ENCODE results near the gene ACSF2.

- TF ChIP-seq EZH2 (IDR thresholded peaks at IDR 0.05) (no peak), POLR2AphosphoS5 (IDR thresholded peaks at IDR 0.05; ENCODE audit: borderline replicate concordance, low read depth, low read length) (no peak), FOXP2 (optimal IDR thresholded peaks at IDR 0.05; ENCODE audit: control extremely low read depth, extremely low read length, insufficient read depth) (no peak)
Measured at GRCh38 chr17:50406578-50406977, 19.4 kb upstream of the ACSF2 start.

All from SK-N-MC (cell line).